ENCODE data around the gene BUD13. TPM values are rescaled to one million over a fixed set of nuclear protein-coding genes. Genes with fewer than 3 reads are reported as not detected.

Gene BUD13
- total and polyA plus RNA-seq, 10 of the 15 experiments (the other 5 are each of a cell fraction or from before 2014, with no cell fraction given) = 10.9 to 36.5 (median 24.7) TPM

- Histone ChIP-seq H3K4me3 (no peak overlapping the region), H3K79me2 (ENCODE audit: control insufficient read depth, insufficient read depth, low read length) (peaks cover 8% of the 10 kb centered on the region), H3K27me3 (replicated peaks in 1 of 2; ENCODE audit: control insufficient read depth in 2 of 2, insufficient read depth in 2 of 2, low read length in 1 of 2) (no peaks in the 10 kb centered on the region), H3K36me3 (ENCODE audit: control insufficient read depth in 2 of 2, insufficient read depth in 2 of 2, low read length in 1 of 2) (no peaks in the 10 kb centered on the region), H3K9ac (ENCODE audit: control insufficient read depth, insufficient read depth, low read length) (no peak overlapping the region), H4K20me1 (ENCODE audit: control insufficient read depth, insufficient read depth) (no peaks in the 10 kb centered on the region), H3K9me3 (replicated peaks; ENCODE audit: control insufficient read depth, insufficient read depth, low read length) (no peaks in the 10 kb centered on the region), H3K4me1 (ENCODE audit: control insufficient read depth, insufficient read depth, low read length) (peaks cover 10% of the 10 kb centered on the region), H3K27ac (ENCODE audit: control insufficient read depth, insufficient read depth) (no peak overlapping the region), H2AFZ (ENCODE audit: control insufficient read depth, low read depth, low read length) (no peak overlapping the region), H3K4me2 (ENCODE audit: control insufficient read depth, insufficient read depth) (no peak overlapping the region)
- 40% methylated on average over 8 of the region's 8 CpGs for WGBS (ENCODE audit: insufficient coverage, insufficient replicate concordance, low lambda C conversion rate, missing lambda C conversion rate)
- FAIRE-seq = no peak
- no peak for ATAC-seq
- POLR2A ChIA-PET = no interaction called here
- in situ Hi-C loops (cut with MboI) = no loop called here
- RAD21 ChIA-PET (ENCODE audit: unreplicated experiment) = interaction anchor here (0.6 to 3.5 kb wide), 9 partner anchors 21 to 434 kb away, joined by 3 to 56 read pairs (median 5); partner anchors contain the start of gene APOA1
- TF ChIP-seq EED (IDR thresholded peaks at IDR 0.05; ENCODE audit: low read depth) = no peak
- SMC1A ChIA-PET (ENCODE audit: uncharacterized antibody, unreplicated experiment) = interaction anchor here (0.6 to 7.5 kb wide), 7 partner anchors 13 to 438 kb away, joined by 3 to 46 read pairs (median 4); no protein-coding TSS in a partner anchor
- intact Hi-C loops (cut with micrococcal nuclease; ENCODE audit: unreplicated experiment) = loop anchor here (5.0 kb wide), 1 partner anchor 435 kb away; no protein-coding TSS in a partner anchor
- no peak for DNase-seq (ENCODE audit: low read depth, low spot score)
- CTCF ChIA-PET = interaction anchor here (0.6 to 10.9 kb wide), 12 partner anchors 9 to 434 kb away, joined by 3 to 183 read pairs (median 4); partner anchors contain the start of gene APOA1
- no TSS peak for BruUV-seq (replicated peaks)
These were observed 19.5 kb upstream of the BUD13 start for GRCh38 chr11:116792144-116792868.

DNA sequence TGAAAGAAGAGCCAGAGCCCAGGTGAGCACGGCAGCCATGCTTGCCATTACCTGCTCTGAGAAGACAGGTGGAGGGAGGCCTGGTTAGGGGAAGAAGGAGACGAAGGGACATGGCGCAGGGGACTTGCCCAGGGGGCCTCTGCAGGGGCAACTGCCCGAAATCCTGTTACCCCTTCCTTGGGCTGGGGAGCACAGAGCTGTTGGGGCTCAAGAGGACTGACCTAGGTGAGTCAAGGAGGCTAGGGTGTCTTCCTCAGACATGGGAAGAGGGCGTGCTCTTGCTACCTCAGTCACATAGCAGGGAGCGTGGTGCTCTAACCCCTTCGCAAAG lies 19.0 kb upstream of the BUD13 start, which contains the start of gene APOA5:
APOA5 (minus strand) TSS at position 67 of the 331 bp plus-strand sequence; CDS start at position 48, 19 bp downstream.
- Histone ChIP-seq H3K9ac (ENCODE audit: control insufficient read depth, insufficient read depth, low read length) (no peak within 1 kb of the TSS), H2AFZ (ENCODE audit: control insufficient read depth, low read depth, low read length) (peak within 1 kb of the TSS; percentile 63), H3K4me2 (ENCODE audit: control insufficient read depth, insufficient read depth) (no peak within 1 kb of the TSS; the same call in 1 of the 2 replicates), H3K79me2 (ENCODE audit: control insufficient read depth, insufficient read depth, low read length) (peaks cover 13% of the 10 kb centered on the region), H3K9me3 (replicated peaks; ENCODE audit: control insufficient read depth, insufficient read depth, low read length) (no peaks in the 10 kb centered on the region), H3K27ac (ENCODE audit: control insufficient read depth, insufficient read depth) (no peak within 1 kb of the TSS), H3K4me1 (ENCODE audit: control insufficient read depth, insufficient read depth, low read length) (peaks cover 12% of the 10 kb centered on the region), H3K27me3 (replicated peaks in 1 of 2; ENCODE audit: control insufficient read depth in 2 of 2, insufficient read depth in 2 of 2, low read length in 1 of 2) (no peaks in the 10 kb centered on the region), H4K20me1 (ENCODE audit: control insufficient read depth, insufficient read depth) (no peaks in the 10 kb centered on the region), H3K4me3 (no peak within 1 kb of the TSS), H3K36me3 (ENCODE audit: control insufficient read depth in 2 of 2, insufficient read depth in 2 of 2, low read length in 1 of 2) (no peaks in the 10 kb centered on the region)
- 41% methylated on average over 7 of the region's 7 CpGs for WGBS (ENCODE audit: insufficient coverage, insufficient replicate concordance, low lambda C conversion rate, missing lambda C conversion rate)
- ChIA-PET CTCF (interaction anchor here (0.6 to 10.9 kb wide), 37 partner anchors 8 to 435 kb away, joined by 3 to 183 read pairs (median 5); partner anchors contain the start of genes APOA1, APOA4, BUD13 and SIDT2), RAD21 (ENCODE audit: unreplicated experiment) (interaction anchor here (0.6 to 3.5 kb wide), 19 partner anchors 9 to 439 kb away, joined by 3 to 56 read pairs (median 4); partner anchors contain the start of gene APOA1), POLR2A (interaction anchor here (1.7 kb wide), 1 partner anchor 44 kb away, joined by 9 read pairs; no protein-coding TSS in a partner anchor), SMC1A (ENCODE audit: uncharacterized antibody, unreplicated experiment) (interaction anchor here (1.0 to 7.5 kb wide), 9 partner anchors 24 to 318 kb away, joined by 3 to 46 read pairs (median 3); no protein-coding TSS in a partner anchor)
- intact Hi-C loops (cut with micrococcal nuclease; ENCODE audit: unreplicated experiment) (loop anchor here (1.0 to 5.0 kb wide), 3 partner anchors 45 to 436 kb away; no protein-coding TSS in a partner anchor), in situ Hi-C loops (cut with MboI) (no loop called here)
- ATAC-seq (no peak), DNase-seq (ENCODE audit: low read depth, low spot score) (no peak), FAIRE-seq (no peak)
- no TSS peak for BruUV-seq (replicated peaks)
- TF ChIP-seq BACH1 (IDR thresholded peaks at IDR 0.05; ENCODE audit: borderline replicate concordance) = no peak
- TF ChIP-seq, protein P1, sequence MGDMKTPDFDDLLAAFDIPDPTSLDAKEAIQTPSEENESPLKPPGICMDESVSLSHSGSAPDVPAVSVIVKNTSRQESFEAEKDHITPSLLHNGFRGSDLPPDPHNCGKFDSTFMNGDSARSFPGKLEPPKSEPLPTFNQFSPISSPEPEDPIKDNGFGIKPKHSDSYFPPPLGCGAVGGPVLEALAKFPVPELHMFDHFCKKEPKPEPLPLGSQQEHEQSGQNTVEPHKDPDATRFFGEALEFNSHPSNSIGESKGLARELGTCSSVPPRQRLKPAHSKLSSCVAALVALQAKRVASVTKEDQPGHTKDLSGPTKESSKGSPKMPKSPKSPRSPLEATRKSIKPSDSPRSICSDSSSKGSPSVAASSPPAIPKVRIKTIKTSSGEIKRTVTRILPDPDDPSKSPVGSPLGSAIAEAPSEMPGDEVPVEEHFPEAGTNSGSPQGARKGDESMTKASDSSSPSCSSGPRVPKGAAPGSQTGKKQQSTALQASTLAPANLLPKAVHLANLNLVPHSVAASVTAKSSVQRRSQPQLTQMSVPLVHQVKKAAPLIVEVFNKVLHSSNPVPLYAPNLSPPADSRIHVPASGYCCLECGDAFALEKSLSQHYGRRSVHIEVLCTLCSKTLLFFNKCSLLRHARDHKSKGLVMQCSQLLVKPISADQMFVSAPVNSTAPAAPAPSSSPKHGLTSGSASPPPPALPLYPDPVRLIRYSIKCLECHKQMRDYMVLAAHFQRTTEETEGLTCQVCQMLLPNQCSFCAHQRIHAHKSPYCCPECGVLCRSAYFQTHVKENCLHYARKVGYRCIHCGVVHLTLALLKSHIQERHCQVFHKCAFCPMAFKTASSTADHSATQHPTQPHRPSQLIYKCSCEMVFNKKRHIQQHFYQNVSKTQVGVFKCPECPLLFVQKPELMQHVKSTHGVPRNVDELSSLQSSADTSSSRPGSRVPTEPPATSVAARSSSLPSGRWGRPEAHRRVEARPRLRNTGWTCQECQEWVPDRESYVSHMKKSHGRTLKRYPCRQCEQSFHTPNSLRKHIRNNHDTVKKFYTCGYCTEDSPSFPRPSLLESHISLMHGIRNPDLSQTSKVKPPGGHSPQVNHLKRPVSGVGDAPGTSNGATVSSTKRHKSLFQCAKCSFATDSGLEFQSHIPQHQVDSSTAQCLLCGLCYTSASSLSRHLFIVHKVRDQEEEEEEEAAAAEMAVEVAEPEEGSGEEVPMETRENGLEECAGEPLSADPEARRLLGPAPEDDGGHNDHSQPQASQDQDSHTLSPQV (IDR thresholded peaks at IDR 0.05) = no peak
- no peak for TF ChIP-seq HDGF (IDR thresholded peaks at IDR 0.05)
- no peak for TF ChIP-seq CREB1 (IDR thresholded peaks at IDR 0.05; ENCODE audit: low read depth)
- no peak for TF ChIP-seq BRCA1 (IDR thresholded peaks at IDR 0.05; ENCODE audit: low read depth, low read length)
- no peak for TF ChIP-seq ASH2L (IDR thresholded peaks at IDR 0.05; ENCODE audit: borderline replicate concordance, low read depth)
- no peak for TF ChIP-seq USF2 (IDR thresholded peaks at IDR 0.05; ENCODE audit: borderline replicate concordance, low read depth, low read length)
- no peak for TF ChIP-seq MYB (IDR thresholded peaks at IDR 0.05; ENCODE audit: borderline replicate concordance, low read depth, low read length)
